Measurements from ENCODE around the gene FOXJ2. TPM values are rescaled to one million over a fixed set of nuclear protein-coding genes. Genes with fewer than 3 reads are reported as not detected.

Gene FOXJ2
- total RNA-seq, 1 experiment from 2014 or later: 5.5 TPM

DNA sequence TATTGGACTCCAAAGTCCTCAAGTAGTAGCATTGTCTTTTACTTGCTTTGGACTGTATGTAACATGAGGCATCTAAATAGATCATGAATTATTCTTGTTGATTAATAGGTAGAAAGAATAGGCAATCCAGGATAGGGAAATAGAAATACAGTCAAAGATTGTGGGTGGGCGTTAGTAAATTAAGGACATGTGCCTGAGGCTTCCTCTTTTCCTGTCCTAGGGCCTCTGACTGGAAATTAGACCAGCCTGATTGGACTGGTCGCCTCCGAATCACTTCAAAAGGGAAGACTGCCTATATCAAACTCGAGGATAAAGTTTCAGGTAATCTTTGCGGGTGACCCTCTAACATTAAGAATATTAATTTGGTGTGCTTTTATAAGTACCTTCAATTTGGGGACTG is 57.2 kb downstream of the FOXJ2 start:
- peaks cover 11 to 50% (median 45%) of the 10 kb centered on the region in 3 experiments; a peak in 6 of 7 replicates for H3K36me3 Mint-ChIP-seq (ENCODE audit: insufficient read depth in 1 of 3, low read depth in 3 of 3)
- H3K4me3 Mint-ChIP-seq: no peak overlapping the region
- no peaks in the 10 kb centered on the region for H3K4me1 ChIP-seq (ENCODE audit: insufficient read depth, low read length)
- H3K23ac ChIP-seq (ENCODE audit: insufficient read length, low read depth, low read length): no peak overlapping the region
- H3K4ac ChIP-seq (ENCODE audit: low read depth, low read length): no peak overlapping the region
- no peaks in the 10 kb centered on the region for H3K27me3 Mint-ChIP-seq (ENCODE audit: low read depth)
- no peak overlapping the region for H2AFZ ChIP-seq (ENCODE audit: low read length)
- no peak overlapping the region for H4K8ac ChIP-seq (replicated peaks; ENCODE audit: insufficient read length, low read depth, low read length)
- no peaks in the 10 kb centered on the region for H4K20me1 ChIP-seq (ENCODE audit: control insufficient read depth, insufficient read depth, insufficient read length)
- H2BK15ac ChIP-seq (ENCODE audit: low read depth, low read length): no peak overlapping the region
- no peak overlapping the region for H3K14ac ChIP-seq (ENCODE audit: insufficient read depth, low read length)
- no peaks in the 10 kb centered on the region for H3K9me3 ChIP-seq (ENCODE audit: control insufficient read depth, low read depth, low read length)
- no peak overlapping the region for H3K27ac Mint-ChIP-seq
- H3K4me1 Mint-ChIP-seq: no peaks in the 10 kb centered on the region
- no peak overlapping the region for H3K4me2 ChIP-seq (ENCODE audit: insufficient read depth, insufficient read length, low read length)
- H2BK120ac ChIP-seq (ENCODE audit: low read depth, low read length, poor library complexity, severe bottlenecking): no peak overlapping the region
- no CpG with 5 or more reads among the region's 5 CpGs for WGBS (ENCODE audit: extremely low coverage, insufficient read length, low lambda C conversion rate)
- H3K9ac ChIP-seq (ENCODE audit: extremely low read depth, insufficient read length, low read length): no peak overlapping the region
- no peak overlapping the region for H2BK5ac ChIP-seq (ENCODE audit: insufficient read length, low read length)
- H4K91ac ChIP-seq (ENCODE audit: insufficient read length, low read depth, low read length): no peak overlapping the region
- no peaks in the 10 kb centered on the region for H3K27me3 ChIP-seq (ENCODE audit: insufficient read depth, low read length)
- no peaks in the 10 kb centered on the region for H3K23me2 ChIP-seq (ENCODE audit: insufficient read length, low read depth, low read length, poor library complexity, severe bottlenecking)
- DNase-seq: no peak
- no peak overlapping the region for H2BK20ac ChIP-seq (ENCODE audit: low read depth, low read length, poor library complexity, severe bottlenecking)
- H3K79me1 ChIP-seq (ENCODE audit: insufficient read depth, low read depth, low read length, poor library complexity, severe bottlenecking): no peaks in the 10 kb centered on the region
- H3K9me3 Mint-ChIP-seq: no peaks in the 10 kb centered on the region
- no peak overlapping the region for H3K56ac ChIP-seq (ENCODE audit: insufficient read length, low read depth, low read length)
- H4K5ac ChIP-seq (ENCODE audit: insufficient read length, low read depth, low read length): no peak overlapping the region
- H3K18ac ChIP-seq (ENCODE audit: insufficient read length, low read depth, low read length): no peak overlapping the region
- no peak overlapping the region for H3T11ph ChIP-seq (ENCODE audit: low read length)
- H3K27ac ChIP-seq (ENCODE audit: insufficient read length, low read depth, low read length): no peak overlapping the region
- no peaks in the 10 kb centered on the region for H3K79me2 ChIP-seq (ENCODE audit: insufficient read depth, low read length)
- H2AK5ac ChIP-seq (ENCODE audit: insufficient read length, low read length): no peak overlapping the region
- H2BK12ac ChIP-seq (ENCODE audit: insufficient read length, low read depth, low read length): no peak overlapping the region
- TF ChIP-seq, protein P1, sequence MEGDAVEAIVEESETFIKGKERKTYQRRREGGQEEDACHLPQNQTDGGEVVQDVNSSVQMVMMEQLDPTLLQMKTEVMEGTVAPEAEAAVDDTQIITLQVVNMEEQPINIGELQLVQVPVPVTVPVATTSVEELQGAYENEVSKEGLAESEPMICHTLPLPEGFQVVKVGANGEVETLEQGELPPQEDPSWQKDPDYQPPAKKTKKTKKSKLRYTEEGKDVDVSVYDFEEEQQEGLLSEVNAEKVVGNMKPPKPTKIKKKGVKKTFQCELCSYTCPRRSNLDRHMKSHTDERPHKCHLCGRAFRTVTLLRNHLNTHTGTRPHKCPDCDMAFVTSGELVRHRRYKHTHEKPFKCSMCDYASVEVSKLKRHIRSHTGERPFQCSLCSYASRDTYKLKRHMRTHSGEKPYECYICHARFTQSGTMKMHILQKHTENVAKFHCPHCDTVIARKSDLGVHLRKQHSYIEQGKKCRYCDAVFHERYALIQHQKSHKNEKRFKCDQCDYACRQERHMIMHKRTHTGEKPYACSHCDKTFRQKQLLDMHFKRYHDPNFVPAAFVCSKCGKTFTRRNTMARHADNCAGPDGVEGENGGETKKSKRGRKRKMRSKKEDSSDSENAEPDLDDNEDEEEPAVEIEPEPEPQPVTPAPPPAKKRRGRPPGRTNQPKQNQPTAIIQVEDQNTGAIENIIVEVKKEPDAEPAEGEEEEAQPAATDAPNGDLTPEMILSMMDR (conservative IDR thresholded peaks at IDR 0.05): no peak

Measured in H9 (cell line).